Measurements from ENCODE around the gene GALNT9. TPM values are rescaled to one million over a fixed set of nuclear protein-coding genes. Genes with fewer than 3 reads are reported as not detected.

The GALNT9 gene
- total and polyA plus RNA-seq, 2 experiments from 2014 or later: 3.9 to 4.7 TPM

GRCh38 chr12:132356691-132357622, 27.6 kb upstream of the GALNT9 start:
- Histone ChIP-seq H3K27ac (no peak overlapping the region), H3K36me3 (replicated peaks; ENCODE audit: insufficient read depth, low read depth) (no peaks in the 10 kb centered on the region)

GRCh38 chr12:132355742-132356681, 26.6 kb upstream of the GALNT9 start:
- 86% methylated on average over 28 of the region's 31 CpGs for whole genome bisulfite sequencing (ENCODE audit: low lambda C conversion rate, missing lambda C conversion rate)
- no peak for DNase-seq (ENCODE audit: low spot score)

More at GRCh38 chr12:132356691-132357622, 27.6 kb upstream of the GALNT9 start:
- Histone ChIP-seq H2AFZ (no peak overlapping the region), H3K4me2 (no peak overlapping the region), H3K9me2 (replicated peaks; ENCODE audit: insufficient read depth) (no peaks in the 10 kb centered on the region), H3K9me3 (ENCODE audit: low read depth) (no peaks in the 10 kb centered on the region), H3K27me3 (peaks cover 7% of the 10 kb centered on the region), H3K79me2 (no peaks in the 10 kb centered on the region), H3K4me3 (no peak overlapping the region), H4K20me1 (ENCODE audit: insufficient read depth, poor library complexity, severe bottlenecking) (no peaks in the 10 kb centered on the region), H3K4me1 (ENCODE audit: insufficient read depth) (peaks cover 4% of the 10 kb centered on the region)
- DNase-seq (ENCODE audit: low spot score): peak; percentile 83
- TF ChIP-seq EZH2phosphoT487 (IDR thresholded peaks at IDR 0.05; ENCODE audit: low read depth, severe bottlenecking, unreplicated experiment) (no peak), EZH2 (IDR thresholded peaks at IDR 0.05; ENCODE audit: borderline replicate concordance) (no peak), CTCF (IDR thresholded peaks at IDR 0.05; ENCODE audit: poor library complexity) (no peak)
- 56% methylated on average over 37 of the region's 37 CpGs for WGBS (ENCODE audit: low lambda C conversion rate, missing lambda C conversion rate)

More at GRCh38 chr12:132355742-132356681, 26.6 kb upstream of the GALNT9 start:
- Histone ChIP-seq H3K27ac (no peak overlapping the region), H3K27me3 (peaks cover 7% of the 10 kb centered on the region), H3K9me3 (ENCODE audit: low read depth) (no peaks in the 10 kb centered on the region), H3K9me2 (replicated peaks; ENCODE audit: insufficient read depth) (no peaks in the 10 kb centered on the region), H3K4me3 (no peak overlapping the region), H3K4me1 (ENCODE audit: insufficient read depth) (peaks cover 4% of the 10 kb centered on the region), H3K36me3 (replicated peaks; ENCODE audit: insufficient read depth, low read depth) (no peaks in the 10 kb centered on the region), H2AFZ (no peak overlapping the region), H3K4me2 (no peak overlapping the region), H3K79me2 (no peaks in the 10 kb centered on the region), H4K20me1 (ENCODE audit: insufficient read depth, poor library complexity, severe bottlenecking) (no peaks in the 10 kb centered on the region)
- TF ChIP-seq EZH2phosphoT487 (IDR thresholded peaks at IDR 0.05; ENCODE audit: low read depth, severe bottlenecking, unreplicated experiment): no peak
- TF ChIP-seq CTCF (IDR thresholded peaks at IDR 0.05; ENCODE audit: poor library complexity): no peak
- no peak for TF ChIP-seq EZH2 (IDR thresholded peaks at IDR 0.05; ENCODE audit: borderline replicate concordance)

Data from hepatocyte (in vitro differentiated cells).